GM12873 (cell line): ENCODE results near the gene CHRD.

Experiments used
- CTCF ChIP-seq: IDR thresholded peaks from 2 replicates; pipeline ENCODE4 v1.5.1; 2012; ENCODE audit warnings: low read depth, mild to moderate bottlenecking, moderate library complexity, low read length, control low read depth; ENCODE audit not compliant: insufficient read depth; ENCODE audit errors: missing control alignments

Gene CHRD

GRCh38 chr3:184377882-184378445 is 1.9 kb upstream of the CHRD start, which contains the start of gene THPO:
Gene THPO (minus strand): TSS chr3:184378207. CDS start chr3:184376259, 1,948 bp downstream.
- TF ChIP-seq CTCF: no peak

- no peak for TF ChIP-seq CTCF
These were observed 1.1 kb upstream of the CHRD start for GRCh38 chr3:184378651-184379357.

GRCh38 chr3:184380185-184380626 is 352 bp downstream of the CHRD start:
- no peak for TF ChIP-seq CTCF

DNA sequence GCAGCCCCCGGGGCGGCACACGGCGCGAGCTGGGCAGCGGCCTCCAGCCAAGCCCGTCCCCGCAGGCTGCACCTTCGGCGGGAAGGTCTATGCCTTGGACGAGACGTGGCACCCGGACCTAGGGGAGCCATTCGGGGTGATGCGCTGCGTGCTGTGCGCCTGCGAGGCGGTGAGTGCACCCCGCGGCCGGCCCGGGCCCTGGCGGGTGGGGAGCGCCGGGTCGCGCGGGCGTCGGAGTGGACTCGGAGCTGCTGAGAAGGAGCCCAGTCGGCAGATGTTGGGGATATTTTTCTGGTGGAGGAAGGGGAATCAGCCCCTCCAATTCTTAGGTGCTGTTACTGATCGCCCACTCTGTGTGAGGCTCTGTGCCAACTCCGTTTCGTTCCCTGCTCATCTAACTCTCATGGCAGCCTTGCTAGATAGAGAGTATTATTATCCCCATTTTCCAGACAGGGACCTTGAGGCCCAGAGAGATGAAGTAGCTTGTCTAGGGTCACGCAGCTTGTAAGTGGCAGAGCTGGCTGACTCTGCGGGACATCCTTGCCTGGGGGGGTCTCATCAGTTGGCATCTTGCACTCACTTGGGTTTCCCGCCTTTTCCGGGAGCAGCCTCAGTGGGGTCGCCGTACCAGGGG is 890 bp downstream of the CHRD start:
- no peak for TF ChIP-seq CTCF

- no peak for TF ChIP-seq CTCF
These were observed 1.7 kb downstream of the CHRD start for GRCh38 chr3:184381261-184382224.

DNA sequence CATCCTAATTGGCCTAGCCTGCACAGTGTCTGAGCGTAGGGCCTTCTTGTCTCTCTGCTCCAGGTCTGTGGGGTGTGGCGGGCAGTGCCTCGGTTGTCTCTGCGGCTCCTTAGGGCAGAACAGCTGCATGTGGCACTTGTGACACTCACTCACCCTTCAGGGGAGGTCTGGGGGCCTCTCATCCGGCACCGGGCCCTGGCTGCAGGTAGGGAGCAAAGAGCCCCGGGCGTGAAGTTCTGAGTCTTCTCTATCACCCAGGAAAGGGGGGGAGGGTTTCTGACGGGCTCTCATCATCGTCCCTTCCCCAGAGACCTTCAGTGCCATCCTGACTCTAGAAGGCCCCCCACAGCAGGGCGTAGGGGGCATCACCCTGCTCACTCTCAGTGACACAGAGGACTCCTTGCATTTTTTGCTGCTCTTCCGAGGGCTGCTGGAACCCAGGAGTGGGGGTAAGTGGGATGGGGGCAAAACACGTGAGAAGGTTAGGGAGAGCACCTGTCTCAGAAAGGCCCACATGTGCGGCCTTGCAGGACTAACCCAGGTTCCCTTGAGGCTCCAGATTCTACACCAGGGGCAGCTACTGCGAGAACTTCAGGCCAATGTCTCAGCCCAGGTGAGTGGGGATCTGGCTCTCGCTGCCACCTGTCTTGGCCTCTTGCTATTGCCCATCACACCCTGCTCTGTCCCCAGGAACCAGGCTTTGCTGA is 2.6 kb downstream of the CHRD start:
- TF ChIP-seq CTCF: no peak
